Endodermal cell (in vitro differentiated cells): ENCODE results near the gene ACTR1B. TPM values are rescaled to one million over a fixed set of nuclear protein-coding genes. Genes with fewer than 3 reads are reported as not detected.

Experiments used
- DNase-seq: peaks from one replicate; pipeline ENCODE4 v3.0.0-alpha.2; 2017
- H3K27ac ChIP-seq: 2 replicates; pipeline ENCODE4 v1.5.1; 2013; ENCODE audit warnings: mild to moderate bottlenecking, low read depth, low read length, moderate library complexity
- H3K27me3 ChIP-seq: 2 replicates; pipeline ENCODE4 v1.6.1; 2013; ENCODE audit warnings: mild to moderate bottlenecking, low read length, moderate library complexity; ENCODE audit not compliant: insufficient read depth, control insufficient read depth, poor library complexity, severe bottlenecking
- H3K36me3 ChIP-seq: 2 replicates; pipeline ENCODE4 v1.7.0; 2013; ENCODE audit warnings: mild to moderate bottlenecking, low read length, moderate library complexity; ENCODE audit not compliant: control insufficient read depth, insufficient read depth
- H3K4me1 ChIP-seq: one replicate; pipeline ENCODE4 v1.7.0; 2013; ENCODE audit warnings: low read length; ENCODE audit not compliant: control insufficient read depth, insufficient read depth
- H3K4me3 ChIP-seq: 2 replicates; pipeline ENCODE4 v1.5.1; 2013; ENCODE audit warnings: mild to moderate bottlenecking, low read length, moderate library complexity
- H3K9ac ChIP-seq: 2 replicates; pipeline ENCODE4 v1.6.1; 2013; ENCODE audit warnings: mild to moderate bottlenecking, low read length, moderate library complexity; ENCODE audit not compliant: poor library complexity, severe bottlenecking; ENCODE audit errors: extremely low read depth
- H3K9me3 ChIP-seq: 2 replicates; pipeline ENCODE4 v1.6.1; 2013; ENCODE audit warnings: mild to moderate bottlenecking, low read length, moderate library complexity; ENCODE audit not compliant: control insufficient read depth
- H3K27ac Mint-ChIP-seq: 2 replicates; pipeline ENCODE4 v1.8.0; 2020; ENCODE audit warnings: mixed read lengths
- H3K27me3 Mint-ChIP-seq: 2 replicates; pipeline ENCODE4 v1.8.0; 2021; ENCODE audit warnings: mild to moderate bottlenecking, mixed read lengths; ENCODE audit not compliant: insufficient read depth
- H3K36me3 Mint-ChIP-seq: 2 replicates; pipeline ENCODE4 v1.8.0; 2020; ENCODE audit warnings: low read depth, mixed read lengths
- H3K4me1 Mint-ChIP-seq: 2 replicates; pipeline ENCODE4 v1.8.0; 2020; ENCODE audit warnings: mixed read lengths
- H3K4me3 Mint-ChIP-seq: 2 replicates; pipeline ENCODE4 v1.8.0; 2020; ENCODE audit warnings: mild to moderate bottlenecking, moderate library complexity, mixed read lengths
- H3K9me3 Mint-ChIP-seq: 2 replicates; pipeline ENCODE4 v1.8.0; 2020; ENCODE audit warnings: mild to moderate bottlenecking, mixed read lengths
- CTCF ChIP-seq: fragments of 200-600 bp; sonication (generic); conservative IDR thresholded peaks from 2 replicates; pipeline ENCODE4 v1.5.0; 2021; ENCODE audit warnings: antibody characterized with exemption, mild to moderate bottlenecking
- WGBS, 2 experiments: methylation state at CpG; one replicate each; pipeline versions ENCODE4 v1.1.5 to v1.1.7; 2013; ENCODE audit warnings: missing lambda C conversion rate in 2 of 2, mixed read lengths in 1 of 2; ENCODE audit not compliant: insufficient coverage in 1 of 2, insufficient read length in 1 of 2; 5-methylcytosine and 5-hydroxymethylcytosine counted together
- total RNA-seq, 2 donors: library from RNA; stranded (reverse); fragmentation: NEBNext Ultra II Directional in 1 of 2; extraction: Animal tissue kit (Norgen Biotek cat#: 25700) in 1 of 2; gene quantifications; 2 replicates in 1 of 2; 3 replicates in 1 of 2; pipeline ENCODE4 v1.2.1, GENCODE V29; 2021

ACTR1B gene
- total RNA-seq, 2 donors from 2014 or later, result 71.8 to 75.0 TPM

- 19 to 30% methylated on average over 5 to 12 of the region's 12 CpGs for WGBS, 2 experiments
- Mint-ChIP-seq H3K27ac (peak overlapping the region; percentile 97), H3K36me3 (peaks cover 26% of the 10 kb centered on the region), H3K27me3 (no peaks in the 10 kb centered on the region), H3K4me3 (peak overlapping the region; percentile 83), H3K9me3 (no peaks in the 10 kb centered on the region), H3K4me1 (peaks cover 17% of the 10 kb centered on the region)
- Histone ChIP-seq H3K9me3 (no peaks in the 10 kb centered on the region), H3K36me3 (peaks cover 14% of the 10 kb centered on the region), H3K27ac (no peak overlapping the region), H3K4me3 (peak overlapping the region; percentile 89), H3K9ac (peak overlapping the region; percentile 90), H3K4me1 (peaks cover 7% of the 10 kb centered on the region), H3K27me3 (no peaks in the 10 kb centered on the region)
- no peak for TF ChIP-seq CTCF
- DNase-seq, result no peak
These were observed 1.4 kb downstream of the ACTR1B start for GRCh38 chr2:97662386-97662894.

GRCh38 chr2:97661927-97662326 lies 1.9 kb downstream of the ACTR1B start:
- H3K4me1 ChIP-seq, result peaks cover 7% of the 10 kb centered on the region
- Mint-ChIP-seq H3K27me3 (no peaks in the 10 kb centered on the region), H3K9me3 (no peaks in the 10 kb centered on the region), H3K36me3 (peaks cover 30% of the 10 kb centered on the region), H3K27ac (peak overlapping the region; percentile 97), H3K4me3 (peak overlapping the region; percentile 83), H3K4me1 (peaks cover 17% of the 10 kb centered on the region)
- H3K27me3 ChIP-seq, result no peaks in the 10 kb centered on the region
- DNase-seq, result no peak
- H3K27ac ChIP-seq, result no peak overlapping the region
- no peak for TF ChIP-seq CTCF
- peak overlapping the region; percentile 89 for H3K4me3 ChIP-seq
- no peak overlapping the region for H3K9ac ChIP-seq
- peaks cover 18% of the 10 kb centered on the region for H3K36me3 ChIP-seq
- 93 to 100% methylated on average over 3 to 6 of the region's 6 CpGs for WGBS, 2 experiments
- H3K9me3 ChIP-seq, result no peaks in the 10 kb centered on the region

- Histone ChIP-seq H3K9ac (no peak overlapping the region), H3K9me3 (no peaks in the 10 kb centered on the region), H3K4me1 (peaks cover 7% of the 10 kb centered on the region), H3K36me3 (peaks cover 25% of the 10 kb centered on the region), H3K27me3 (no peaks in the 10 kb centered on the region), H3K27ac (no peak overlapping the region), H3K4me3 (no peak overlapping the region)
- Mint-ChIP-seq H3K4me3 (no peak overlapping the region), H3K27ac (no peak overlapping the region), H3K36me3 (peaks cover 38% of the 10 kb centered on the region), H3K9me3 (no peaks in the 10 kb centered on the region), H3K4me1 (peaks cover 17% of the 10 kb centered on the region), H3K27me3 (no peaks in the 10 kb centered on the region)
- no peak for TF ChIP-seq CTCF
- no peak for DNase-seq
- WGBS, 2 experiments, result 90 to 95% methylated on average over 13 to 18 of the region's 18 CpGs
These were observed 3.0 kb downstream of the ACTR1B start for GRCh38 chr2:97660775-97661389.
